Endometrial microvascular endothelial cells (primary cell): ENCODE results near the gene CYP2A6. TPM values are rescaled to one million over a fixed set of nuclear protein-coding genes. Genes with fewer than 3 reads are reported as not detected.
"Not testable (repeated sequence)": the region's sequence is repeated elsewhere in the genome, so short reads cannot be mapped to it uniquely, and the experiment has no call there.

Experiments
- in situ Hi-C: cut with HindIII; loops from 2 replicates; pipeline ENCODE4 v1.10.0; 2017; ENCODE audit warnings: low sequenced_read_pairs, low pct_unique_long_range_greater_than_20kb; ENCODE audit errors: inconsistent ontology term
- total RNA-seq: library from RNA; depleted of rRNA; stranded (reverse); fragments of >200 nt; gene quantifications from one replicate; pipeline ENCODE4 v1.2.3, GENCODE V29; 2015; ENCODE audit errors: inconsistent ontology term

CYP2A6 gene
- total RNA-seq, 1 donor from 2014 or later = not detected

DNA sequence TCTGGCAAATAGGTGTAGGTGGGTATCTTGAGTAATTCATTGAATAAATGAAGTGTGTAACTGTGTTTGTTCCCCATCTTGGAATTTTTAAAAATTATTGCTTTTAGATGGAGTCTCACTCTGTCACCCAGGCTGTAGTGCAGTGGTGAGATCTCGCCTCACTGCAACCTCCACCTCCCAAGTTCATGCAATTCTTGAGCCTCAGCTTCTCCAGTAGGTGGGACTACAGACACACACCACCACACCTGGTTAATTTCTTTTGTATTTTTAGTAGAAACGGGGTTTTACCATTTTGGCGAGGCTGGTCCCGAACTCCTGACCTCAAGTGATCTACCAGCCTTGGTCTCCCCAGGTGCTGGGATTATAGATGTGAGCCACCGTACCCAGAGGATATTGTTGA lies 7.9 kb upstream of the CYP2A6 start:
- in situ Hi-C loops = no loop called here

- in situ Hi-C loops = not testable (repeated sequence)
Measured at GRCh38 chr19:40852467-40853152, 2.4 kb upstream of the CYP2A6 start.

GRCh38 chr19:40846722-40847121 lies 3.5 kb downstream of the CYP2A6 start:
- in situ Hi-C loops = not testable (repeated sequence)

GRCh38 chr19:40843653-40844052 lies 6.6 kb downstream of the CYP2A6 start:
- in situ Hi-C loops = not testable (repeated sequence)

DNA sequence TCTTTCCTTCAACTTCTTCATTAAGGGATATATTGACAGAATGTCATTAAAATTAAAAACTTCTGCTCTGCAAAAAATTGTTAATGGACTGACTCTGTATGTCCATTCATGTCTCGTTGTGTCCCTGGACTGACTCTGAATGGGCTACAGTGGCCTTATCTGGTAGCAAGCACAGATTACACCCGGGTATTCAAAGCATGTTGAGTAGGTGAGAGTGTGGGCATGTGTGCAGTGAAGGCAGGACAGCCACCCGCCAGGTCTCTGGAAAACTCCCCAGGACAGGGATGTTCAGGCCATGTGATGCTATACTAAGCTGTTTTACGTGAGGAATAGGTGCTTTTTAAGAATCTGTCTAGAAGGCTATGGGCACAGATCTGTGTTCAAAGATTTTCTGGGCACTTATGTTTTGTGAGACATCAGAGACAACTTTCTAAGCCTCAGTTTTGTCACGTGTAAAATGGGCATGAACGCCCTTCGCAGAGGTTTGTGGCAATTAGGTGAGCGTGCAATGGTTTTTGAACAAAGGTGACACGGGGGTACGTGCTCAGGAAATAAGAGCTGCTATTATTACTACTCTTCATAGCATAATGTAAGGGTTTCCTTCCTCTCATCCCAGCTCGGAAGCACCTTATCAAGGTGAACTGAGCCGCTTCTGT lies 7.1 kb downstream of the CYP2A6 start:
- in situ Hi-C loops = not testable (repeated sequence)

DNA sequence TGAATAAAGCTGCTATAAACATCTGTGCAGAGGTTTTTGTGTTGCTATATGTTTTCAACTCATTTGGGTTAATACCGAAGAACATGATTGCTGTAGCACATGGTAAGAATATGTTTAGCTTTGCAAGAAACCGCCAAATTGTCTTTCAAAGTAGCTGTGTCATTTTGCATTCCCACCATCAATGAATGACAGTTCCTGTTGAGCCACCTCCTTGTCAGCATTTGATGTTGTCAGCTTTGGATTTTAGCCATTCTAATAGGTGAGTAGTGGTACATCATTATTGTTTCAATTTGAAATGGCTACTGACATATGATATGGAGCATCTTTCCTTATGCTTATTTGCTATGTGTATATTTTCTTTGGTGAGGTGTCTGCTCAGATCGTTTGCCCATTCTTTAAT lies 8.2 kb downstream of the CYP2A6 start:
- in situ Hi-C loops = not testable (repeated sequence)

DNA sequence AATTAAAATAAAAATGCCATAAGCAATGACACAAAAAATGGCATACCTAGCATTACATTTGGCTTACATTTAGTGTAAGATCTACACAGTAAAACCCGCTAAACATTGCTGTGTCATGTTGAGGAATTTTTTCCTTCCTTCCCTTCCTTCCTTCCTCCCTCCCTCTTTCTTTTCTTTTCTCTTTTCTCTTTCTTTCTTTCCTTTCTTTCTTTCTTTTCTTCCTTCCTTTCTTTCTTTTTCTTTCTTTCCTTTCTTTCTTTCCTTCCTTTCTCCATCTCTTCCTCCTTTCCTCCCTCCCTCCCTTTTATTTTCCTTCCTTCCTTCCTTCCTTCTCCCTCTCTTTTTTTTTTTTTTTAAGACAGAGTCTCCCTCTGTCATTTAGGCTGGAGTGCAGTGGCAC lies 11.8 kb downstream of the CYP2A6 start:
- in situ Hi-C loops = not testable (repeated sequence)

- in situ Hi-C loops = no loop called here
Measured at GRCh38 chr19:40836754-40837429, 13.4 kb downstream of the CYP2A6 start.

DNA sequence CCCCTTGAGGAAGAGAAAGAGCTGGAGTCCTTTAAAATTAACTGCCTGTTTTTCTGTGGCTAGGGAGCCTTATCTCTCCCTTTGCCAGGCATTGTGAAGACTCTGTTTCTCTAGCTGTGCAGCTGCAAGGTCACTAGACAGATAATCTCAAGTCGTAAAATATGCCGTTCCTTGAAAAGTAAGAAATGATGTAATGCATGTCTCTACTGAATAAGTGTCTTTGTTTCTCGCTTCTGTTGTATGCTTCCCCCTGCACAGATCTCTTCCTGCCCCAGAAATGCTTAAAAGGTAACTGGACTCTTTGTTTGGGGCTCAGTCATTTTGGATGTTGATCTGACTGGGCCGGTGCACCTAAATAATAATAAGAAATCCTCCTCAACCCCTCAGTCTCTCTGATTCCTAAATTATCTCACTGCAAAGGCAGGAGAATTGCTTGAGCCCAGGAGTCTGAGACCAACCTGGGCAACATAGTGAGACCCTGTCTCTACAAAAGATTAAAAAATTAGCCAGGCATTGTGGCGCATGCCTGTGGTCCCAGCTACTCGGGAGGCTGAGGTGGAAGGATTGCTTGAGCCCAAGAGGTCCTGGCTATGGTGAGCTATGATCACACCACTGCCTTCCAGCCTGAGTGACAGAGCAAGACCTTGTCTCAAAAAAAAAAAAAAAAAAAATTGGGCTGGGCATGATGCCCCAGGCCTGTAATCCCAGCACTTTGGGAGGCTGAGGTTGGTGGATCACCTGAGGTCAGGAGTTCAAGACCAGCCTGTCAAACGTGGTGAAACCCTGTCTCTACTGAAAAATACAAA lies 16.3 kb downstream of the CYP2A6 start:
- in situ Hi-C loops = not testable (repeated sequence)

- in situ Hi-C loops = not testable (repeated sequence)
Measured at GRCh38 chr19:40832431-40832790, 17.8 kb downstream of the CYP2A6 start.

DNA sequence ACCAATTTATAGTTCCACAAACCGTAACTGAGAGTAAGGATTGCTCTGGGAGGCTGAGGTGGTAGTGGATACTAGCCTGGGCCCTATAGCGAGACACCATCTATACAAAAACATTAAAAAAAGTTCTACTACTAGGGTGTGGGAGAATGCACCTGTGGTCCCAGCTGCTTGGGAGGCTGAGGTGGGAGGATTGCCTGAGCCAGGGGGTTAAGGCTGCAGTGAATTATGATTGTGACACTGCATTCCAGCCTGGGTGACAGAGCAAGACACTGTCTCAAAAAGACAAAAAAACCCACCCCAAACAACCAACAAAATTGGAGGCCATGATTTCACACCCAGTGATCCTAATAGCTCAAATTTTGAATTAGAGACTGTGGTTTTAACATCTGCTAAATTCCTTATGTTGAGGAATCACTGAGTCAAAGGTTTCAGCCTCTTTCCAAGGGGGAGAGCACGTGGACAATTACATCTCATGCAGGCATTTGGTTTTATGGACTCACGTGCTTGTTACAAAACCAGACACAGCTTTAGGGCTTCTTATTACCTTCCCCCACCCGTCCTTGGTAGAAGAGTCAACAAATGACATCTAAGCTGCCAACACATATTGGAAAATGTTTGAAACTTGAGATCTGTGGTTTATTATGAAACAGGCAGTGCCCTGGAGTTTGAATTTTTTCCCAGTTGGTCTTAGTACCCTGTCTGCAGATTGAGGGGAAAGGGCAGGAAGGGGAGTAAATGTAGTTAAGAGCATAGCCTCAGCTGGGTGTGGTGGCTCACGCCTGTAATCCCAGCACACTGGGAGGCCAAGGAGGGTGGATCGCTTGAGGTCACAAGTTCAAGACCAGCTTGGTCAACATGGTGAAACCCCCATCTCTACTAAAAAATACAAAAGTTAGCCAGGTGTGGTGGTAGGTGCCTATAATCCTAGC lies 18.5 kb downstream of the CYP2A6 start:
- in situ Hi-C loops = no loop called here

- in situ Hi-C loops = not testable (repeated sequence)
Measured at GRCh38 chr19:40830741-40831140, 19.5 kb downstream of the CYP2A6 start.

DNA sequence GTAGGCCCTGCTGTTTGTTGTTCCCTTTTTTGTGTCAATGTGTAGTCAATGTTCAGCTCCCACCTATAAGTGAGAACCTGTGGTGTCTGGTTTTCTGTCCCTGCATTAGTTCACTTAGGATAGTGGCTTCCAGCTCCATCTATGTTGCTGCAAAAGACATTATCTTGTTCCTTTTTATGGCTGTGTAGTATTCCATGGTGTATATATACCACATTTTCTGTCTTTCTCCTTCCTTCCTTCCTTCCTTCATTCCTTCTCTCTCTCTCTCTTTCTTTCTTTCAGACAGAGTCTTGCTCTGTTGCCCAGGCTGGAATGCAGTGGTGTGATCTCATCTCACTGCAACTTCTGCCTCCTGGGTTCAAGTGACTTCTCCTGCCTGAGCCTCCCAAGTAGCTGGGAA lies 21.0 kb downstream of the CYP2A6 start:
- in situ Hi-C loops = no loop called here

DNA sequence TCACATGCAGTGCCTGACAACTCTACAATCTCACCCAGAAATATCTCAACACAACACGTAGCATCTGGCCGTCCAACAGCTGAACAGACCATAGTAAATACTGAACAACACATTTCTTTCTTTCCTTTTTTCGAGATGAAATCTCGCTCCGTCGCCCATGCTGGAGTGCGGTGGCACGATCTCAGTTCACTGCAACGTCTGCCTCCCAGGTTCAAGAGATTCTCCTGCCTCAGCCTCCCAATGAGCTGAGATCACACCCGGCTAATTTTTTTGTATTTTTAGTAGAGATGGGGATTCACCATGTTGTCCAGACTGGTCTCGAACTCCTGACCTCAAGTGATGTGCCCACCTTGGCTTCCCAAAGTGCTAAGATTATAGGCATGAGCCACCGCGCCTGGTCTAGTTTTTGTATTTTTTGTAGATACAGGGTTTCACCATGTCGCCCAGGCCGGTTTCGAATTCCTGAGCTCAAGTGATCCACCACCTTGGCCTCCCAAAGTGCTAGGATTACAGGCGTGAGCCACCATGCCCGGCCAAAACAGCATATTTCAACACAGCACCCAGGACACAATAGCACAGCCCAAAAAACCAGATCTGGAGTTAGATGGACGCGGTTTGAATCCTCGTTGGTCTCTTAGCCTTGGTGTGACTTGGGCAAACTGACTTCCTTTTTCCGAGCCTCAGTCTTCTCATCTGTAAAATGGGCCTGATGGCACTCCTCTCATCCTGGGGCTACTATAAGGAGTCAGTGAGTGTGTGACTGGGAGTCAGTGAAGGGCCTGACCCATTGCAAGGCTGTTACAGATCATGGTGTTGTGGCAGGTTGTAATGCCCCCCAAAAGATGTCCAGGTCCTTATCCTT lies 22.6 kb downstream of the CYP2A6 start:
- in situ Hi-C loops = no loop called here

DNA sequence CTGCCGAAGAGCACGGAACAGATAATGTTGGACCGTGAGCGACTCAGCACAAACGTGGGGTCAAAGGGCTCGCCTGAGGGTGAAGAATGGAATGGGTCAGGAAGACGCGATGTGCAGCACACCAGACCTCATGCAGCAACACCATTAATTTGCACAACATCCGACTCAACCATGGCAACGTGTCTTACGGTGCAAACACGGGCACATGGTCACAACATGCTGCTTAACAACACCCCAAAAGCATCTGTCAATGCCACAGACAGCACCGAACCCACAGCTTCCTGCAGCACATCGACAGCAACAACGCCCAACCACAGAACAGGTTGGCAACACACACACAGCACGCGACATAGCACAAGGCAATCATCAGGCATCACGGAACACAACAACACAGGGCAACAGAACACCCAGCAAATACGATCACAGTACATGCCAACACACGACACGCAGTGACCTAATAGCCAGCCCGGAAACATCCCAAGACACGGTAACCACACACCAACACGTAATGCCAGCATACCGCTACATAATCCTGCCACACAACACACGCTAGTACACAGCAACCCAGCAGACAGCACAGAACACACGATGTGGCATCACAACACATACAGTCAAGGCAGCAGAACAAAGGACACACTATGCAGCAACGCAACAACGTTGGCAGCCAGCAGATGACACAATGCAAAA lies 23.4 kb downstream of the CYP2A6 start:
- in situ Hi-C loops = not testable (repeated sequence)

GRCh38 chr19:40826312-40826698 lies 23.9 kb downstream of the CYP2A6 start:
- in situ Hi-C loops = not testable (repeated sequence)

DNA sequence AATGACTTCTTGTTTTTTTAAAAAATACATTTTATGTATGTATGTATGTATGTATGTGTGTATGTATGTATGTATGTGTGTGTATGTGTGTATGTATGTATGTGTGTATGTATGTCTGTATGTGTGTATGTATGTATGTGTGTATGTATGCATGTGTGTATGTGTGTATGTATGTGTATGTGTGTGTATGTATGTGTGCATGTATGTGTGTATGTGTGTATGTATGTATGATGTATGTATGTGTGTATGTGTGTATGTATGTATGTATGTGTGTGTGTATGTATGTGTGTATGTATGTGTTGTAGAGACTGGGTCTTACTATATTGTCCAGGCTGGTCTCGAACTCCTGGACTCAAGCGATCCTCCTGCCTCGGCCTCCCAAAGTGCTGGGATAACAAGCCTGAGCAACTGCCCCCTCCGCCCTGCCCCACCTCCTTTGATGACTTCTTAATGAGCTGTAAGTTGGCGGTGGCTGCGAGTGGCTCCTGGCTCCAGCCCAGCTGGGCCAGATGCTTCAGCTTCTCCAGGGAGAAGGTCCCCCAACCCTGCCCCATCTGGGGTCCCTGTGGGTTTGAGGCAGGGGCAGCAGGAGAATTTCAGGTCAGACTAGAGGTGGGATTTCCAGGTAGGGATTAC lies 24.7 kb downstream of the CYP2A6 start:
- in situ Hi-C loops = not testable (repeated sequence)
